Glomerular visceral epithelial cell (primary cell): ENCODE measurements around the gene GULP1.
"Not testable (repeated sequence)": the region's sequence is repeated elsewhere in the genome, so short reads cannot be mapped to it uniquely, and the experiment has no call there.

Experiments
- DNase-seq: peaks from one replicate; pipeline ENCODE4 v3.0.0-alpha.2; 2016; ENCODE audit errors: extremely low spot score

Gene GULP1

GRCh38 chr2:188601391-188601790 lies 309.7 kb downstream of the GULP1 start:
- no peak for DNase-seq

- no peak for DNase-seq
Measured at GRCh38 chr2:188601927-188602326, 310.3 kb downstream of the GULP1 start.

- DNase-seq, result no peak
Measured at GRCh38 chr2:188604579-188604978, 312.9 kb downstream of the GULP1 start.

- not testable (repeated sequence) for DNase-seq
Measured at GRCh38 chr2:188605609-188606584, 314.2 kb downstream of the GULP1 start.

- not testable (repeated sequence) for DNase-seq
Measured at GRCh38 chr2:188606596-188606995, 314.9 kb downstream of the GULP1 start.

- DNase-seq, result peak; percentile 44
Measured at GRCh38 chr2:188607501-188607900, 315.8 kb downstream of the GULP1 start.

GRCh38 chr2:188609321-188610049 lies 317.8 kb downstream of the GULP1 start:
- DNase-seq, result peak; percentile 50

GRCh38 chr2:188610050-188610444 lies 318.4 kb downstream of the GULP1 start:
- no peak for DNase-seq

GRCh38 chr2:188610827-188611226 lies 319.2 kb downstream of the GULP1 start:
- DNase-seq, result no peak

GRCh38 chr2:188619146-188619545 lies 327.5 kb downstream of the GULP1 start:
- no peak for DNase-seq

GRCh38 chr2:188620916-188621315 lies 329.2 kb downstream of the GULP1 start:
- DNase-seq, result no peak

- no peak for DNase-seq
Measured at GRCh38 chr2:188622601-188623260, 331.1 kb downstream of the GULP1 start.

- peak; percentile 21 for DNase-seq
Measured at GRCh38 chr2:188623995-188624643, 332.4 kb downstream of the GULP1 start.

- no peak for DNase-seq
Measured at GRCh38 chr2:188627471-188627870, 335.8 kb downstream of the GULP1 start.

GRCh38 chr2:188628989-188629752 lies 337.5 kb downstream of the GULP1 start:
- no peak for DNase-seq

- no peak for DNase-seq
Measured at GRCh38 chr2:188629753-188630527, 338.3 kb downstream of the GULP1 start.

GRCh38 chr2:188631037-188631809 lies 339.5 kb downstream of the GULP1 start:
- DNase-seq, result no peak

- DNase-seq, result no peak
Measured at GRCh38 chr2:188634656-188635055, 343.0 kb downstream of the GULP1 start.
